ENCODE measurements around the gene FARSB.

FARSB gene

DNA sequence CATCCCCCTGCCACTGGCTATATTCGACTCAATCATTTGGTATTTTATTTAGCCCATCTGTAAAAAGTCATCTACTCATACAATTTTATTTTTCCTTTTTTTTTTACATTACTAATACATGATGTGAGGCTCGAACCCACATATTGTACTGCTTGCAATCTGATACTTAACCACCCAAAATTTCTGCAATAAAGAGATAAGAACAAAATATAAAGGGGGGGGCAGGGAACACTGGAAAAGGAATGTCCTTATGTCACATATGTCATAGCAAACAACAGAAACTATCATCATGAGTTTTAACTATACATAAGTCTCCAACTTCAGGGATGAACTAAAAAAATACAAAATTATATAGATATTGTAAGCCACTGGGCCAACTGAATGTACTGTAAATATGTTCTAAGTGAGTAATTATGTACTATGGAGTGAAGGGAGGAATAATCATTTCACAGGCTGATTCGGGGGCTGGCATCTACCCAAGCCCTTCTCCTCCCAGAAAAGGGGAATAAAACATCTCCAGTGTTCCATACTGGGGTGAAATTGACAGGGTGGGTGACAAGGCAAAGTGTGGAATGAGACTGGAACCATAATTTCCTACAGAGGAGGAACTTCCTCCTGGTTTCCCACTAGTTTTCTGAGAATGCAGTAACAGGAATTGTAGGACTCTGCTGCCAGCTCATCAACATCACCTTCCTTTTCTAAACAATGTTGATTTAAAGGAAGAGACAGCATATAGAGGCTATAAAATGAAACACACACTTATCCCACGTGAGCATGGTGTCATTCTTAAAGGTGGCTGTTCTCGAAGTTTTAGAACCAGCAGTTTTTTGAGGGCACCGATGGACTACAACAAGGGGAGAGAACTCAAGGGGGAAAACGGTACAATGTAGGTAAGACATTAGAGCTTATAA is 79.5 kb downstream of the FARSB start:
- DNase-seq (ENCODE audit: low read depth, low spot score), result no peak
- ChIA-PET POLR2A (interaction anchor here (0.7 kb wide), 1 partner anchor 86 kb away, joined by 4 read pairs; no protein-coding TSS in a partner anchor), CTCF (interaction anchor here (0.9 kb wide), 1 partner anchor 19 kb away, joined by 3 read pairs; no protein-coding TSS in a partner anchor)
- no peak overlapping the region for H3K4me3 ChIP-seq (ENCODE audit: low read depth, low read length)
- TF ChIP-seq, protein P1, sequence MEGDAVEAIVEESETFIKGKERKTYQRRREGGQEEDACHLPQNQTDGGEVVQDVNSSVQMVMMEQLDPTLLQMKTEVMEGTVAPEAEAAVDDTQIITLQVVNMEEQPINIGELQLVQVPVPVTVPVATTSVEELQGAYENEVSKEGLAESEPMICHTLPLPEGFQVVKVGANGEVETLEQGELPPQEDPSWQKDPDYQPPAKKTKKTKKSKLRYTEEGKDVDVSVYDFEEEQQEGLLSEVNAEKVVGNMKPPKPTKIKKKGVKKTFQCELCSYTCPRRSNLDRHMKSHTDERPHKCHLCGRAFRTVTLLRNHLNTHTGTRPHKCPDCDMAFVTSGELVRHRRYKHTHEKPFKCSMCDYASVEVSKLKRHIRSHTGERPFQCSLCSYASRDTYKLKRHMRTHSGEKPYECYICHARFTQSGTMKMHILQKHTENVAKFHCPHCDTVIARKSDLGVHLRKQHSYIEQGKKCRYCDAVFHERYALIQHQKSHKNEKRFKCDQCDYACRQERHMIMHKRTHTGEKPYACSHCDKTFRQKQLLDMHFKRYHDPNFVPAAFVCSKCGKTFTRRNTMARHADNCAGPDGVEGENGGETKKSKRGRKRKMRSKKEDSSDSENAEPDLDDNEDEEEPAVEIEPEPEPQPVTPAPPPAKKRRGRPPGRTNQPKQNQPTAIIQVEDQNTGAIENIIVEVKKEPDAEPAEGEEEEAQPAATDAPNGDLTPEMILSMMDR (IDR thresholded peaks at IDR 0.05; ENCODE audit: insufficient read depth, low read length, missing control alignments), result no peak

DNA sequence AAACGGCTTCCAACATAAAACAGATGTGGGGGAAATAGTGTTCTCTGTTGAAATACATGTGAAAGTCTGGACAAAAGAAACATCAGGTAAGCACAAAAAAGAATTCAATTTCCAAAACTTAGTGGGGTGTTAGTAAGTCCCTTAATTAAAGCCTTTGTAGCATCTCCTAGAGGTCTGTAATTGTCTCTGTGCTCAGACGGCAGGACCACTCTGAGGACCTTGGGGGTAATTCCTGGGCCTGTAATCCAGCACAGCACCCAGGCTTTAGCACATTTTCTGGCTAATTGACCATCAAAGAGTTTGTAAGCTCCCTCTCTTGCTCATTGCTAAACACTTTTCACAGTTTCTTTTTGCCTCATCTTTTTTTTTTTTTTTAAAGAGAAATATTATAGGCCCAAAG is 80.3 kb downstream of the FARSB start:
- POLR2A ChIA-PET, result interaction anchor here (0.7 kb wide), 1 partner anchor 87 kb away, joined by 4 read pairs; no protein-coding TSS in a partner anchor
- CTCF ChIA-PET, result interaction anchor here (0.9 to 1.0 kb wide), 2 partner anchors 20 to 537 kb away, joined by 3 read pairs; no protein-coding TSS in a partner anchor
- no peak overlapping the region for H3K4me3 ChIP-seq (ENCODE audit: low read depth, low read length)
- TF ChIP-seq, protein P1 (IDR thresholded peaks at IDR 0.05; ENCODE audit: insufficient read depth, low read length, missing control alignments), result no peak
- no peak for DNase-seq (ENCODE audit: low read depth, low spot score)

DNA sequence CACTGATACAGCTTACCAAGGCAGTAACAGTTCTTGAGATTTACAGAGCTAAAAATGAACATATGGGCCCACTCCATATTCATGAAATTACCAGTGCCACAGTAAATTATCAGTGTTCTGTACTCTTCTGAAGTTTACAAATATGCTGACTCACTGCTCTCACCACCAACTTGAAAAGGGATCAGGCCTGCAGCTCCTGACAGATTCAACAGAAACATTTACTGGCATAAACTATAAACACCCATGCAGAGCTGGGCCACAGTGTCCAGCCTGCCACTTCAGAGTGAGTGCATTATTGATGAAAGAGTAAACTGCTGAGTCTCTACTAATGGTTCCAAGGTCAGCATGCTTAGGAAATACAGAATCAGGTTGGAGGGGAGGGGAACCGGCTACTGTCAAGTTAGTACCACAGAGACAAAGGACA is 83.1 kb downstream of the FARSB start:
- H3K4me3 ChIP-seq (ENCODE audit: low read depth, low read length), result no peak overlapping the region
- ChIA-PET POLR2A (no interaction called here), CTCF (interaction anchor here (1.5 kb wide), 1 partner anchor 11 kb away, joined by 8 read pairs; no protein-coding TSS in a partner anchor)
- TF ChIP-seq, protein P1 (IDR thresholded peaks at IDR 0.05; ENCODE audit: insufficient read depth, low read length, missing control alignments), result no peak
- no peak for DNase-seq (ENCODE audit: low read depth, low spot score)

DNA sequence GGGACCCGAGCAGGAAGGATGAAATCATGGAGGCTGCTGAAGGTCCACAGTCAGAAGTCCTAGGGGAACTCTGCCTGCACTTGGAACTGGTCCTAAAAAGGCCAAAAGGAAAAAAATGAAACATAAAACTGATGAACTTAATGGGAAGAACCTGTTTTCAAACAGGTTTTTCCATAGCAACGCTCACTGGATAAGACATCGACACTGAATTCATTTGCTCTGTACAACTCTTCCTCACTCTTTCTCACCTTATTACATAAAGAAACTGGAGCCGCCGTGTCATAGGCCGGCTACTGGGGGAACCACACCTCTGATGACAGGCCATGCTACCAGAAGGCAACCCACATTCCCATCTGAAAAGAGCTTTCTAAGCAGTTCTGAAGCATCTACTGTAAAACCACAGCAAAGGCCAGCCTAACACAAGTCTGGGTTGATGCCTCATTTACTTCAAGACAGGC is 83.6 kb downstream of the FARSB start:
- ChIA-PET CTCF (interaction anchor here (1.5 kb wide), 1 partner anchor 11 kb away, joined by 8 read pairs; no protein-coding TSS in a partner anchor), POLR2A (no interaction called here)
- H3K4me3 ChIP-seq (ENCODE audit: low read depth, low read length), result no peak overlapping the region
- no peak for DNase-seq (ENCODE audit: low read depth, low spot score)
- TF ChIP-seq, protein P1 (IDR thresholded peaks at IDR 0.05; ENCODE audit: insufficient read depth, low read length, missing control alignments), result no peak

DNA sequence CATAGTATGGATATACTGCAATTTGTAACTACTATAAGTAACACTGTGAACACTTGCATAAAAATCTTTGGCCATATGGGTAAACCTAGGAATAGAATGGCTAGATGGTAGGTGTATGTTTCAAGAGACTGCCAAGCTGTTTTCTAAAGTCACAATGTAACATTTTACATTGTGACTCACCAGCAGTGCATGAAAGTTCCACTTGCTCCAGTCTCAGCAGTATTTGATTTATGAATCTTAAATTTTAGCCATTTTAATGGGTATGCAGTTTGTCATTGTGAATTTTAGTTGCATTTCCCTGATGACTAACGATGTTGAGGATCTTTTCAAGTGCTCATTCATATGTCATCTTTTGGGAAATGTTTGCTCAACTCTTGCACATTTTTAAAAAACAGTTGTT is 86.1 kb downstream of the FARSB start:
- TF ChIP-seq, protein P1 (IDR thresholded peaks at IDR 0.05; ENCODE audit: insufficient read depth, low read length, missing control alignments), result no peak
- ChIA-PET CTCF (interaction anchor here (1.1 to 2.1 kb wide), 4 partner anchors 8 to 252 kb away, joined by 3 to 7 read pairs (median 5); no protein-coding TSS in a partner anchor), POLR2A (no interaction called here)
- DNase-seq (ENCODE audit: low read depth, low spot score), result peak; percentile 14
- H3K4me3 ChIP-seq (ENCODE audit: low read depth, low read length), result no peak overlapping the region

DNA sequence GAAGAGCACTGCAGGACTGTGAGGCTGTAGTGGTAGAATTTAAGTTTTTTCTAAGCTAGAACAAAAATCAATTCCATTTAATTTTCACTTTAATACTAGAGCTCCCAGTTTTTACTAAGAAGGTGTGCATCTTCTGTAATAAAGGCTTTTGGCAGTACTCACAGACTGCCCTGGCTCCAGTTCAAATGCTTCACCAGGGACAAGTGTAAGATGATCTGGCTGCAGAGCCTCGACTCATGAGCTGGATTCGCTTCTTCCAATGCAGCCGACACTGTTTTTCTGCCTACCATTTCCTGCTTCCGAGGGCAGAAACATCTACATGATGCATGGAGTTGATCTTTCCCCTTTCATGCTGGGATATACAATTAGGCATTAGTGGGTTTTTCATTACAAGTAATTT is 87.0 kb downstream of the FARSB start:
- DNase-seq (ENCODE audit: low read depth, low spot score), result peak; percentile 42
- no peak overlapping the region for H3K4me3 ChIP-seq (ENCODE audit: low read depth, low read length)
- CTCF ChIA-PET, result no interaction called here
- POLR2A ChIA-PET, result no interaction called here
- TF ChIP-seq, protein P1 (IDR thresholded peaks at IDR 0.05; ENCODE audit: insufficient read depth, low read length, missing control alignments), result no peak
